GM23338 (cell line): ENCODE measurements around the gene MTRF1. TPM values are rescaled to one million over a fixed set of nuclear protein-coding genes. Genes with fewer than 3 reads are reported as not detected.

ENCODE experiments used
- ATAC-seq: fragments of 200-7000 bp; cut with Tn5 transposase; 3 replicates; pipeline ENCODE4 v1.9.1; 2020
- DNase-seq: peaks from one replicate; pipeline ENCODE4 v3.0.0-alpha.2; 2015; ENCODE audit warnings: low spot score
- H2AFZ ChIP-seq: fragments of 200-600 bp; sonication (generic); 2 replicates; pipeline ENCODE4 v1.8.0; 2016; ENCODE audit warnings: antibody characterized with exemption, mild to moderate bottlenecking, moderate library complexity
- H3F3A ChIP-seq: fragments of 200-600 bp; sonication (generic); replicated peaks from 2 replicates; pipeline ENCODE4 v1.8.0; 2017; ENCODE audit warnings: antibody characterized with exemption, mixed run types, low read depth
- H3K27ac ChIP-seq: fragments of 200-600 bp; sonication (generic); 2 replicates; pipeline ENCODE4 v1.6.1; 2016; ENCODE audit warnings: low read depth
- H3K27me3 ChIP-seq: fragments of 200-600 bp; sonication (generic); 2 replicates; pipeline ENCODE4 v1.8.0; 2016; ENCODE audit warnings: mild to moderate bottlenecking, mixed run types, moderate library complexity; ENCODE audit not compliant: insufficient read depth
- H3K36me3 ChIP-seq: fragments of 200-600 bp; sonication (generic); 2 replicates; pipeline ENCODE4 v1.8.0; 2016; ENCODE audit warnings: mild to moderate bottlenecking; ENCODE audit not compliant: insufficient read depth
- H3K4me1 ChIP-seq: fragments of 200-600 bp; sonication (generic); 2 replicates; pipeline ENCODE4 v1.8.0; 2016; ENCODE audit warnings: mild to moderate bottlenecking, moderate library complexity; ENCODE audit not compliant: insufficient read depth
- H3K4me2 ChIP-seq: fragments of 200-600 bp; sonication (generic); 2 replicates; pipeline ENCODE4 v1.7.1; 2017; ENCODE audit warnings: mixed run types
- H3K4me3 ChIP-seq: fragments of 200-600 bp; sonication (generic); 2 replicates; pipeline ENCODE4 v1.6.1; 2016; ENCODE audit warnings: mixed run types
- H3K79me2 ChIP-seq: fragments of 200-600 bp; sonication (generic); replicated peaks from 2 replicates; pipeline ENCODE4 v1.8.0; 2017; ENCODE audit warnings: mild to moderate bottlenecking; ENCODE audit not compliant: insufficient read depth
- H3K9me2 ChIP-seq: fragments of 200-600 bp; sonication (generic); 2 replicates; pipeline ENCODE4 v1.8.0; 2017; ENCODE audit not compliant: insufficient read depth
- H4K20me1 ChIP-seq: fragments of 200-600 bp; sonication (generic); replicated peaks from 2 replicates; pipeline ENCODE4 v1.8.0; 2017; ENCODE audit warnings: mild to moderate bottlenecking; ENCODE audit not compliant: insufficient read depth
- H3K27ac Mint-ChIP-seq: 2 replicates; pipeline ENCODE4 v1.8.0; 2020; ENCODE audit warnings: inconsistent platforms, mild to moderate bottlenecking, moderate library complexity, mixed read lengths
- H3K27me3 Mint-ChIP-seq: 3 replicates; pipeline ENCODE4 v1.8.0; 2022; ENCODE audit warnings: low read depth, mild to moderate bottlenecking, moderate library complexity, mixed read lengths, inconsistent platforms; ENCODE audit not compliant: insufficient read depth, poor library complexity
- H3K36me3 Mint-ChIP-seq: 3 replicates; pipeline ENCODE4 v1.8.0; 2021; ENCODE audit warnings: low read depth, mild to moderate bottlenecking, inconsistent platforms, moderate library complexity, mixed read lengths
- H3K4me1 Mint-ChIP-seq: 3 replicates; pipeline ENCODE4 v1.8.0; 2020; ENCODE audit warnings: mild to moderate bottlenecking, inconsistent platforms, mixed read lengths
- H3K4me3 Mint-ChIP-seq: 3 replicates; pipeline ENCODE4 v1.8.0; 2021; ENCODE audit warnings: moderate library complexity, mild to moderate bottlenecking, inconsistent platforms, mixed read lengths
- H3K9me3 Mint-ChIP-seq: 3 replicates; pipeline ENCODE4 v1.8.0; 2020; ENCODE audit warnings: moderate library complexity, mild to moderate bottlenecking, inconsistent platforms, mixed read lengths
- CREB1 ChIP-seq: fragments of 250-450 bp; sonication (Bioruptor Pico); IDR thresholded peaks from 2 replicates; pipeline ENCODE4 v1.5.0; 2020; ENCODE audit warnings: low read depth, mild to moderate bottlenecking, moderate library complexity
- CTCF ChIP-seq, 2 experiments: fragments of 200-600 bp in 1 of 2; sonication (generic) in 1 of 2; conservative IDR thresholded peaks; 2 replicates each; pipeline versions ENCODE4 v1.5.1 to v1.6.1; 2016 to 2017; ENCODE audit warnings: antibody characterized with exemption in 2 of 2, low read depth in 2 of 2, mild to moderate bottlenecking in 2 of 2, moderate library complexity in 1 of 2
- ETS1 ChIP-seq: IDR thresholded peaks from 2 replicates; pipeline ENCODE4 v1.6.1; 2016; ENCODE audit warnings: antibody characterized with exemption
- EZH2 ChIP-seq: fragments of 200-600 bp; sonication (generic); IDR thresholded peaks from one replicate; pipeline ENCODE4 v1.8.0; 2017; ENCODE audit warnings: antibody characterized with exemption, mild to moderate bottlenecking, low read depth; ENCODE audit not compliant: unreplicated experiment
- EZH2phosphoT487 ChIP-seq: fragments of 200-600 bp; sonication (generic); IDR thresholded peaks from one replicate; pipeline ENCODE4 v1.8.1; 2018; ENCODE audit warnings: antibody characterized with exemption; ENCODE audit not compliant: unreplicated experiment
- JUNB ChIP-seq: IDR thresholded peaks from one replicate; pipeline ENCODE4 v1.6.1; 2016; ENCODE audit warnings: antibody characterized with exemption; ENCODE audit not compliant: unreplicated experiment
- NANOG ChIP-seq: IDR thresholded peaks from 2 replicates; pipeline ENCODE4 v1.6.1; 2016; ENCODE audit warnings: antibody characterized with exemption, borderline replicate concordance
- POLR2AphosphoS5 ChIP-seq: IDR thresholded peaks from 2 replicates; pipeline ENCODE4 v1.6.1; 2016; ENCODE audit warnings: antibody characterized with exemption, low read depth
- REST ChIP-seq: IDR thresholded peaks from one replicate; pipeline ENCODE4 v1.6.1; 2018; ENCODE audit warnings: antibody characterized with exemption; ENCODE audit not compliant: unreplicated experiment
- STAT1 ChIP-seq: IDR thresholded peaks from one replicate; pipeline ENCODE4 v1.6.1; 2016; ENCODE audit warnings: antibody characterized with exemption; ENCODE audit not compliant: unreplicated experiment
- ZNF114 ChIP-seq: fragments of 250-450 bp; sonication (Bioruptor Pico); IDR thresholded peaks from 2 replicates; pipeline ENCODE4 v1.5.0; 2020; ENCODE audit warnings: mild to moderate bottlenecking, moderate library complexity
- ZNF331 ChIP-seq: fragments of 250-450 bp; sonication (Bioruptor Pico); IDR thresholded peaks from 2 replicates; pipeline ENCODE4 v1.5.0; 2020; ENCODE audit warnings: low read depth, mild to moderate bottlenecking, moderate library complexity
- ZNF462 ChIP-seq: fragments of 250-450 bp; sonication (Bioruptor Pico); IDR thresholded peaks from 2 replicates; pipeline ENCODE4 v1.5.0; 2020; ENCODE audit warnings: mild to moderate bottlenecking, moderate library complexity
- polyA plus RNA-seq: library from polyadenylated mRNA; unstranded; fragments of >200 nt; fragmentation: Nextera tagmentation; extraction: Ambion mirVana; gene quantifications from 2 replicates; pipeline ENCODE4 v1.2.1, GENCODE V29; 2016
- total RNA-seq: library from RNA; depleted of rRNA; stranded (reverse); fragments of >200 nt; shearing (Covaris generic); gene quantifications from 2 replicates; pipeline ENCODE4 v1.2.3, GENCODE V29; 2014

The MTRF1 gene
- total and polyA plus RNA-seq, 2 experiments from 2014 or later, result 18.4 to 22.6 TPM

- no peak overlapping the region for H3K4me3 Mint-ChIP-seq
- peaks cover 5% of the 10 kb centered on the region; the same call in 1 of the 2 replicates for H3K9me2 ChIP-seq
- 0 out of 2 replicates have a peak, but pooled peaks cover 5% of the 10 kb centered on the region for H3K4me1 ChIP-seq
- TF ChIP-seq EZH2, result no peak
- no peak for TF ChIP-seq STAT1
- TF ChIP-seq ETS1, result no peak
- no peak for TF ChIP-seq ZNF462 (CRISPR knock-in tag)
- TF ChIP-seq CTCF (conservative IDR thresholded peaks at IDR 0.05; ENCODE audit: low read depth in 2 of 2), result no peak
- no peak for TF ChIP-seq EZH2phosphoT487
- TF ChIP-seq ZNF331, result no peak
- TF ChIP-seq REST, result no peak
- no peak for TF ChIP-seq JUNB
- TF ChIP-seq CREB1 (CRISPR knock-in tag), result no peak
- TF ChIP-seq NANOG, result no peak
- TF ChIP-seq POLR2AphosphoS5, result no peak
- no peak for TF ChIP-seq ZNF114 (CRISPR knock-in tag)
- no peak for ATAC-seq
- 0 out of 2 replicates have a peak, but pooled peaks cover 5% of the 10 kb centered on the region for H3K79me2 ChIP-seq
- no peak for DNase-seq
- peaks cover 3% of the 10 kb centered on the region for H3K27me3 Mint-ChIP-seq
- H3K36me3 Mint-ChIP-seq, result peaks cover 21% of the 10 kb centered on the region; the same call in 2 of the 3 replicates
- no peaks in the 10 kb centered on the region for H3K27me3 ChIP-seq
- peaks cover 7% of the 10 kb centered on the region for H3K36me3 ChIP-seq
- H3K27ac Mint-ChIP-seq, result no peak overlapping the region
- no peak overlapping the region for H3K4me3 ChIP-seq
- H3K27ac ChIP-seq, result no peak overlapping the region
- H2AFZ ChIP-seq, result no peak overlapping the region
- peaks cover 54% of the 10 kb centered on the region for H3K9me3 Mint-ChIP-seq
- no peak overlapping the region for H3K4me2 ChIP-seq
- no peaks in the 10 kb centered on the region for H3F3A ChIP-seq
- H3K4me1 Mint-ChIP-seq, result no peaks in the 10 kb centered on the region
- H4K20me1 ChIP-seq, result no peaks in the 10 kb centered on the region
Measured at GRCh38 chr13:41267106-41267505, 3.7 kb upstream of the MTRF1 start.
